ENCODE measurements around the gene GALNT2. TPM values are rescaled to one million over a fixed set of nuclear protein-coding genes. Genes with fewer than 3 reads are reported as not detected.

The GALNT2 gene
- total RNA-seq, 1 experiment from 2014 or later, result 25.5 TPM

GRCh38 chr1:230316864-230317745 is 250.1 kb downstream of the GALNT2 start:
- no peak for DNase-seq (ENCODE audit: low spot score)

DNA sequence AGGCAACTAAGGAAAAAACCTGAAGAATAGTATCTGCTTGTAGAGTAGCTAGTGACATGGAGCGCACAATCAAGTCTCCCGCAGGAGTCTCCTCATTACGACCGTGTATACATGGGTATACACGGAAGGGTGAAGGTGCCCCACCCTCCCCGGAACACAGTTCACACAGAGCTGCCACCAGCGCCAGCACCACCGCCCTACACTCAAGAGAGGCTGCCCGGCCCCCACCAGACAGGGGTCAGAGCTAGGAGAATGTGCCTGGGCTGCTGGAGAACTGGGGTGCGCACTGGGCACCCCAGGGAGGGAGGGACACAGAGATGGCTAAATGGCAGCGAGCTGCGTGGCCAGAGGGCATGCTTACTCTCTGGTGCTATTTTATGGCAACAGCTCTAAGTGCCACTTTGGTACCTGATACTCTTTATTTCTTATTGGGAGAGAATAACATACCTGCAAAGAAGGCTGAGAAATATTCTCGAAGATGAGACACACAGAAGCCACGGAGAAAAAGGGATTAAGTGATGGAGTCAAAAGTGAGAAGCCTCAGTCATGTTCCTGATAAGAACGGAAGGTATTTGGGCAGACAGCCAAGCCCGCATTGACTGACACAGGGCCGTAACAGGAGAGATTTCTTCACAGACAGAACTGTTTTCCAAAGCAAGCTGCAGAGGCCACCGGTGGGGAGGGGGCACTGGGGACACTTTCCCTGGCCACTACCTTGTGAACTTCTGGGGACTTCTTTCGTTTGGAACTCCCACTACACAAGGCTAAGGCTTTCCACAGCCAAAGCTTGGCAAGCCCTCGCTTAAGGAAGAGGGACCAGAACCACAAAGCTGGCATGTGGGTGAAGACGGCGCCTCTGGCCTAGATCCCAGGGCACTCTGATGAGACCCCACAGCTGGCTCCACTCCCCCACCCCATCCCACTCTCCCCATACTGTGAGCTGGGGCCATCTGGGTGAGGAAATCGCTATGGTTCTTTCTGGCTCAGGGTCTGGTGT is 251.1 kb downstream of the GALNT2 start:
- DNase-seq (ENCODE audit: low spot score), result no peak

DNA sequence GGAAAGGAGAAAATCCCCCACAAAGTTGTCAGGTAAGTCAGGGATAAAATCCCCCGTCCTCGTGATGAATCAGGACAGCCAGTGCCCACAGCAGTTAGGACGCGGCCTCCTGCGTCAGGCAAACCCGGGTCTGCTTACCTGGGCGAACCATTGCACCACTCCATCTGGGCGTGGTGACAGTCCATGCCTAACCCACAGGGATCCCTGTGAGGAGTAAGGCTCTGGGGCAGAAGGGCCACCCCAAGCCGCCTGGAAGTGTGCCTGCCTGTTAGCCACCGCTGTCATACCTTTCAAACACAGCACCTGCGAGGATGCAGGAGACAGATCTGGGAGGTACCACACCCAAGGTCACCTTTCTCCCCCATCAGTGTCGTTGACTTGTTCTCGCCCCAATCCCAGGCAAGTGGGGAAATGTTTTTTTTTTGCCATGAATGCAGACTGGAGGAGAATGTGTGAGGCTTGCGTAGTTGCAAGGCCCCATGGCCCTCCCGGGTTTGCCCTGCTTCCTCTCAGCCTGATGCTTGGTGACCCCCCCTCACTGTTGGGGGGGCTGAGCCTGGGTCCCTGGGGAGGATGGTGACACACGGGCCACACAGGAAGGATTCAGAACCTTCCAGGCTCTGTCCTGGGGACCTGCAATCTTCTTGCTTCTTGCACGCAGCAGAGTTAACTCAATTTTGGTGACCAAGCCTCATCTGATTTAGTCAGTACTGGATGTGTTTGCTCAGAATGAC is 252.1 kb downstream of the GALNT2 start:
- no peak for DNase-seq (ENCODE audit: low spot score)

DNA sequence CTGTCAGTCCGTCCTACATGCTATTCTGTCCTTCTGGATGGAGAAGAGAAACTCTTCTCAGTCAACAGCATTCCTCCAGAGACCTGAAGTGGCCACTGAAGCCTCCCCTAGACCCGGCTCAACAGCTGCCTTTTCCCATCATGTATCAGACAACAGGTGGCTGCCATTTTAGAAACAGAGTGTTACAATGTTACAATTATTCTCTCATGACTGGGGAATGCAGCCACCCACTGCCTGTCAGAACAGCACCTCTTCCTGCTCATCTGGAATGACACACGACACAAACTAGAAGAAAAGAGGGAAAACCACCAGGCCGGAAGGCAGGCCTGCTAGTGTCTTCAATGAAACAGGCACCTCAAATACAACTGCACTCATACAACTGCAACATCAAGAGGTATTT is 253.8 kb downstream of the GALNT2 start:
- no peak for DNase-seq (ENCODE audit: low spot score)

DNA sequence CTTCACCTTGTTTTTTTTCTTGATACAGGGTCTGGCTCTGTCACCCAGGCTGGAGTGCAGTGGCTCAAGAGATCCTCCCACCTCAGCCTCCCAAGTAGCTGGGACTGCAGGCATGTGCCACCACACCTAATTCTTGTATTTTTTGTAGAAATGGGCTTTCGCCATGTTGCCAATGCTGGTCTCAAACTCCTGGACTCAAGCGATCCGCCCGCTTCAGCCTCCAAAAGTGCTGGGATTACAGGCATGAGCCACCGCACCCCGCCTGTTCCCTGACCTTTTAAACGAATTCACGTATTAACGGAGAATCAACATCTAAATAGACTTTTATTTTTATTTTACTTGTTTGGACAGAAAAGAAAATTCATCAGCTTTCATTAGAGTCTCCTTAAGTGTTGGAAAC is 254.3 kb downstream of the GALNT2 start:
- no peak for DNase-seq (ENCODE audit: low spot score)

DNA sequence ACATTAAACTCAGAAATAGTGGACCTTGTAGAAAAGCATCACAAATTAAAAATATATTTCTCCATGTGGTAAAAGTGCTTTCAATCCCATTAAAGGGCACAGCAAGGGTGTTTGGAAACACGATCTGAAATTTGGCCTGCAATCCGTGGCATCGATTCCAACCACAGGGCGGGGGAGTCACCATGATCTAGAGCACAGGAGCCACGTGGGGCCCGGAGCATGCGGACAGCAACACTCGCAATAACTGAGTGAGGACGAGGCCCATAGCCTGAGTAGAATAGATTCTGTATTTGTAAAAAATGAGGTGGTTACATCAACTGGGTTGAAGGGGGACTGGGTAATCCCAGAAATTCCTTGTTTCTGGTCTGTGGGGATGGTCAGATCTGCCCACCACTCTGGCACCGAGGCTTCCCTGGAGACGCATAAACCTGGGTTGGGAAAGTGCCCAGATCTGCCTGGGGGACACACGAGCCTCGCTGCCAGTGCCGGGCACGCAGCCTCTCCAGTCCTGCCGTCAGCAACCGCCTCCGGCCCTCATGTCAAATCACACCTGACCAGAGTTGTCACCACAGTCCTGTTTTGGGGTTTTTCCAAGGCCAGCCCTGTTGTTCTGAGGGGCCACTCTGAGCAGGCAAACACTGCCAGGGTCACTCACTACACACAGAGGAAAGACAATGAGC is 254.8 kb downstream of the GALNT2 start:
- no peak for DNase-seq (ENCODE audit: low spot score)

DNA sequence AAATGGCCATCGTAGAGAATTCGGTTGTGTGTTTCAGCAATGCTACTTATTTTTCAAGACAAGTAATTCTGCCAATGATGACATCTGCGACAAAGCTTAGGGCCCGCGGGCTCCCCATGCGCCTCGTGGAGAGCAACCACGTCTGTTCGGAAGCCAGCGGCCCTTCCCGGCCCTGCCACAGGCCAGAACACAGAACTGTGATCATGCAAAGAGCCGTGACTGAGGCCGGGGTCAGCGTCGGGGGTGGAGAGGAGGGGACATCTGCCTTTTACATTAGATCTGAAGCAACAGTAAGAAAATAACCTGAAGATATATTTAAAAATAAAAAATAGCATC is 255.4 kb downstream of the GALNT2 start:
- DNase-seq (ENCODE audit: low spot score), result no peak

DNA sequence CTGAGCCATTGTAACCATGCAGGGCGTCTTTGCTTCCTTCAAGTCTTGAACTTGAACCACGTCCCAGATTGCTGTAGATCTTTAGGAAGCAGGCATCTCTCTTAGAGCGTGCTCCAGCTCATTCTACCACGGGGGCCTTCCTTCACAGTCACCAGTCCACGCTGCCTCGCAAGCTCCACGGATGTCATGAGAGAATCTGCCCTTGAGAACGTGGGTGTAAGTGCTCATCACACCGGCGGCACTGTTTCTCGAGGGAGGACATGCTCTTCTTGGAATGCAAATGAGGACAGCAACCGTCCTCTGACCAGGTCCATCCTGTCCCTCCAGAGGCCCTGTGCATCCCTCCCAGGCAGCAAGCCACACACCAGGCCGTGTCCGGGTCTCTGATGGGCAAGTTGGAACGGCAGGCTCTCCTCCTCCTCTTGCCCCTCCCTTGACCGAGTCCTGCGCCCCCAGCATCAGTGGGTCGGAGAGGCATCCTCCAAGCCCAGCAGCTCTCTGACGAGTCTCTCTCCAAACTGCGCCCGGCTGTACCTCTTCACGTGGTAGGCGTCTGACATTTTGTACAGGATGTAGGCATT is 256.0 kb downstream of the GALNT2 start:
- DNase-seq (ENCODE audit: low spot score), result no peak

- DNase-seq (ENCODE audit: low spot score), result no peak
Observed at GRCh38 chr1:230323686-230324085, 256.6 kb downstream of the GALNT2 start.

DNA sequence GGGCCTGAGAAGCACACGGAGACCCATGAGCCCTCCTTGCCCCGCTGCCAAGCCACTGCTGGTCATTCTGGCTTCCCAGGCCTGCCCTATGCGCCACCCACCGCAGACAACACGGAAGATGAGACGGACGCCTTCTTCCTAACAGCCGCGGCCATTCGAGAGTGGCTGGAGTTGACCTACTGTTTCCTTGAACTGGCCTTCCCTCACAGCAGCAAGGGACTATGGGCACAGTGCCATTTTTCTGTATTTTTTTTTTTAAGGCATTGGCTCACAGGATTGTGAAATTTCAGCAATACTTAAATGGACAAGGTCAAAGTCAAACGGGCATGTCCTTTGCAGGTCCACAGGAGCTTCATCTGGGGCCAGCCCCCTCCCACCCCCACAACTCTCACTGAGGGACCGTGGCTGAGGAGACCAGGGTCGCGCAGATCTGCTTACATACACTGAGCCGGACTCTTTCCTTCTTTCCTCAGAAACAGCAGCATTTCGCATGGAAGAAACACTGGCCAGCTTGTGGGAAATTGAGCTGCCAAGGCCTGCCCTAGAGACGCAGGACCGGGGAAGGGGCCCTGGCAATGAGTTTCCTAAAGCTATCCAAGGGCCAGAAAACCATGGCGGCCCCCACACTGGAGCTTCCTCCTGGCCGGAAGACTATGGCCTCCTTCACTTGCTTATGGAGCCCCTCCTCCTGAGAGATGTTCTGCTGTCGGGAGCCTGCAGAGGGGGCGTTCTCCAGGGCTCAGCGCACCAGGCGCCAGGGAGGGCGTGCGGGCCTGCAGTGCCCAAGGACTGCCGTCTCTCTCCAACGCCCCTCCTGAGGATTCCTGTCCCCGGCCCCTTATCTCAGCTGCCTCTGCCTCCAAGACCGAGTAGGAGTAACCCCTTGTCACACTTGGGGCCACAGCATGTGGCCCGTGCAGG is 260.2 kb downstream of the GALNT2 start:
- no peak for DNase-seq (ENCODE audit: low spot score)

DNA sequence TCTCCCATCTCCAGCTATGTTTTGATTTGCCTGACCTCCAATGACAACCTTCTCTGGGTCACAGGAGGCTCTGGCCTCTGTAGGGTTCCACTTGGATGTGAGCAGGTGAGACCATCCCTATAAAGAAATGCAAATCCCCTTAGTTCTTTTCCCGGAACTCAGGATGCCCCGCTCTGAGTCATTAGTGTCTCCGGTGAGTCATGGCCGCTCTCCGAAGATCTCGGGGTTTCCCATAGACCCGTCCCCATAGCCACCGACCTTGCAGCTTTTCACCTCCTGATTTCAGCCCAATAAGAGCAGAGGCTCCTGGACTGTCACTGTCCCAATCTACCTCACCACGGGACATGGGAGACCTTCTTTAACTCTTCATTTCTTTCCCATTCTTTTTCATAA is 260.9 kb downstream of the GALNT2 start:
- DNase-seq (ENCODE audit: low spot score), result peak; percentile 1

DNA sequence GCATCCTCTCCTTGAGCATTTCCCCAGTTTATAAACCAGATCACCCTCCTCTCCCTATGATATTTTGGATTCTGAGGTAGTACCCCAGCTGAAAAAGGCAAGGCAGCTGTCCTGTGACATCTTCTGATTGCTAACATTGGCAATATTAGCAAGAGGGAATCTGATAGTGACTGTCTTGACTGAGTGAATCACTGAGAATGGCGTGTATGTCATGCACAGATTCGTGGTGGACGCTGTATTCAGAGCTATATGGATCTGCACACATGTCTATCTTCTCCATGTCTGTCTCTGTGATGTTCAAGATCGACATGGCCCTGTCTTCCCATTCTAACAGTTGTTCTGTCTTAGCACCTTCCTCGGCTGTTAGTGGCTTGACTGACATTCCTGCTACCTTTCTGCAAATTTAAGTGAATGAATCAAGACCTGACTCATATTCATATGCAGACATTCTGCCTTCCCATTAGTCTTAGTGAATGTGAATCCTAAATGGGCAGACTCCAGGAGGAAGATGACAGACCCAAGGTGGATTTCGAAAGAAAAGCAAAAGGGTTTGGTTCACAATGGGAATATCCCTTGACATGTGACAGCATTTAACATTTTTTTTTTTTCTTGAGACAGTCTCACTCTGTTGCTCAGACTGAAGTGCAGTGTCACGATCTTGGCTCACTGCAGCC is 261.4 kb downstream of the GALNT2 start:
- DNase-seq (ENCODE audit: low spot score), result no peak

GRCh38 chr1:230330157-230330556 is 263.1 kb downstream of the GALNT2 start:
- no peak for DNase-seq (ENCODE audit: low spot score)

Data from HT-29 (cell line).